HepG2 (cell line): ENCODE measurements around the gene CCDC116. TPM values are rescaled to one million over a fixed set of nuclear protein-coding genes. Genes with fewer than 3 reads are reported as not detected.

Experiments
- BORCS8-MEF2B ChIP-seq: sonication (generic); formaldehyde crosslinking; IDR thresholded peaks from 2 replicates; pipeline ENCODE4 v1.8.0; 2022; ENCODE audit warnings: mild to moderate bottlenecking, missing genetic modification reagents
- CHD2 ChIP-seq: IDR thresholded peaks from 2 replicates; pipeline ENCODE4 v1.6.1; 2011; ENCODE audit warnings: low read depth, low read length, improper control_type of control experiment
- DPF2 ChIP-seq: sonication (generic); formaldehyde crosslinking; IDR thresholded peaks from 2 replicates; pipeline ENCODE4 v1.4.0; 2020; ENCODE audit warnings: mild to moderate bottlenecking, low read depth, missing genetic modification reagents, borderline replicate concordance
- ETV5 ChIP-seq: IDR thresholded peaks from 2 replicates; pipeline ENCODE4 v1.6.1; 2018; ENCODE audit warnings: missing biosample characterization, missing genetic modification reagents, inconsistent platforms, borderline replicate concordance
- HNRNPH1 ChIP-seq: fragments of 200-400 bp; formaldehyde crosslinking; optimal IDR thresholded peaks from 2 replicates; pipeline ENCODE3; 2017; ENCODE audit warnings: mild to moderate bottlenecking, low read depth, low read length
- KLF11 ChIP-seq: IDR thresholded peaks from 2 replicates; pipeline ENCODE4 v1.6.1; 2016; ENCODE audit warnings: missing compliant biosample characterization
- NBN ChIP-seq: fragments of 450-650 bp; conservative IDR thresholded peaks from 2 replicates; pipeline ENCODE4 v1.6.1; 2017
- ONECUT2 ChIP-seq: sonication (generic); formaldehyde crosslinking; IDR thresholded peaks from 2 replicates; pipeline ENCODE4 v1.4.0; 2020; ENCODE audit warnings: missing genetic modification reagents
- POLR2G ChIP-seq: fragments of 200-400 bp; formaldehyde crosslinking; IDR thresholded peaks from 2 replicates; pipeline ENCODE4 v1.6.1; 2018; ENCODE audit warnings: mild to moderate bottlenecking, low read depth, low read length, moderate library complexity
- SAFB2 ChIP-seq: sonication (generic); formaldehyde crosslinking; IDR thresholded peaks from 2 replicates; pipeline ENCODE4 v1.5.1; 2020; ENCODE audit warnings: missing genetic modification reagents, low read depth, mild to moderate bottlenecking, borderline replicate concordance
- ZNF180 ChIP-seq: sonication (generic); formaldehyde crosslinking; IDR thresholded peaks from 2 replicates; pipeline ENCODE4 v1.4.0; 2020; ENCODE audit warnings: low read depth, missing genetic modification reagents, borderline replicate concordance
- ZNF441 ChIP-seq: sonication (generic); formaldehyde crosslinking; IDR thresholded peaks from 2 replicates; pipeline ENCODE4 v1.7.0; 2021; ENCODE audit warnings: missing genetic modification reagents, borderline replicate concordance
- polyA plus RNA-seq, 8 experiments: library from polyadenylated mRNA; depleted of rRNA in 3 of 8; stranded (reverse) in 7 of 8; unstranded in 1 of 8; fragments of >200 nt; fragmentation: Illumina TruSeq in 4 of 8; extraction: Trizol in 4 of 8; gene quantifications; 2 replicates each; pipeline versions ENCODE4 v1.2.1 to v1.2.3, GENCODE V29; 2011 to 2016; ENCODE audit warnings: low read depth in 4 of 8, missing spikeins in 1 of 8, mixed read lengths in 1 of 8; ENCODE audit not compliant: insufficient read depth in 1 of 8
- total RNA-seq, 5 experiments: library from RNA; depleted of rRNA; stranded (reverse); fragments of >200 nt; fragmentation: Illumina TruSeq; extraction: Trizol; gene quantifications; 2 replicates each; pipeline ENCODE4 v1.2.3, GENCODE V29; 2016; ENCODE audit warnings: low read depth in 1 of 5
- TF ChIP-seq, protein P1 (sequence below): sonication (generic); formaldehyde crosslinking; IDR thresholded peaks from 2 replicates; pipeline ENCODE4 v1.4.0; 2020; ENCODE audit warnings: mild to moderate bottlenecking, missing genetic modification reagents
- TF ChIP-seq, protein P2 (sequence below): sonication (generic); formaldehyde crosslinking; IDR thresholded peaks from 2 replicates; pipeline ENCODE4 v1.8.1; 2023; ENCODE audit warnings: missing genetic modification reagents, inconsistent platforms, borderline replicate concordance
- TF ChIP-seq, protein P3 (sequence below): fragments of 450-650 bp; IDR thresholded peaks from 2 replicates; pipeline ENCODE4 v1.6.1; 2017; ENCODE audit warnings: mild to moderate bottlenecking
- TF ChIP-seq, protein P4 (sequence below): sonication (generic); formaldehyde crosslinking; IDR thresholded peaks from 2 replicates; pipeline ENCODE4 v1.9.0; 2021; ENCODE audit warnings: missing genetic modification reagents, borderline replicate concordance
- TF ChIP-seq, protein P5 (sequence below): IDR thresholded peaks from 2 replicates; pipeline ENCODE4 v1.6.1; 2016; ENCODE audit warnings: missing compliant biosample characterization, missing genetic modification reagents, borderline replicate concordance
- TF ChIP-seq, protein P6 (sequence below): sonication (generic); formaldehyde crosslinking; IDR thresholded peaks from 2 replicates; pipeline ENCODE4 v1.4.0; 2020; ENCODE audit warnings: mild to moderate bottlenecking, low read depth, missing genetic modification reagents

Gene CCDC116
- total and polyA plus RNA-seq, 2 of the 13 experiments (the other 11 are each of a cell fraction or from before 2014, with no cell fraction given): 0.15 to 0.33 TPM

DNA sequence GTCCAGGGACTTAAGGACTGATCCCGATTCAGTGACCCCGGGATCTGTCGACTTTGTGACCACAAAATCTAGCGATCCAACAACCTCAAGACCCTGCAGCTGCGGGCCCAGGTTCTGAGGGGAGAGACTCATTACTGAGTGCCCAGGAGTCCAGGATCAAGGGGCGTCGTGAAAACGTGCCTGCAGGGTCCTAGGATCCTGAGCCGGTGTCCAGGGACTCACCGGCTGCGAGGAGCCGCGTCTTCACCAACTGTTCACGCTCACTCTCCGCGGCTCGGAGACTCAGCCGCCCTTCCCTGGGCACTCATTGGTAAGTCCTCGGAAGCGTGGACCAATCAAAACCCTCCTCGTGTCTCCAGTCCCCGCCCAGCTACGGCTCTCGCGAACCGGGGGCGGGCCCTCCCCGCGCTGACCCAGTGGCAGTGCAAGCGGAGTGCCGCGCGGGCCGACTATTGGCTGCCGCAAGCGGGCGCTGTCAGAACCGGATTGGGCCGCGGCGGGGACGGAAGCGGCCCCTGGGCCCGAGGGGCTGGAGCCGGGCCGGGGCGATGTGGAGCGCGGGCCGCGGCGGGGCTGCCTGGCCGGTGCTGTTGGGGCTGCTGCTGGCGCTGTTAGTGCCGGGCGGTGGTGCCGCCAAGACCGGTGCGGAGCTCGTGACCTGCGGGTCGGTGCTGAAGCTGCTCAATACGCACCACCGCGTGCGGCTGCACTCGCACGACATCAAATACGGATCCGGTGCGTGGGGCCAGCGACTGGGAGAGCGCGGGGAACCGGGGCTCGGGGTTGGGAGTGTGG is 9.4 kb downstream of the CCDC116 start, which contains the start of gene SDF2L1 (continued):
- TF ChIP-seq, protein P1, sequence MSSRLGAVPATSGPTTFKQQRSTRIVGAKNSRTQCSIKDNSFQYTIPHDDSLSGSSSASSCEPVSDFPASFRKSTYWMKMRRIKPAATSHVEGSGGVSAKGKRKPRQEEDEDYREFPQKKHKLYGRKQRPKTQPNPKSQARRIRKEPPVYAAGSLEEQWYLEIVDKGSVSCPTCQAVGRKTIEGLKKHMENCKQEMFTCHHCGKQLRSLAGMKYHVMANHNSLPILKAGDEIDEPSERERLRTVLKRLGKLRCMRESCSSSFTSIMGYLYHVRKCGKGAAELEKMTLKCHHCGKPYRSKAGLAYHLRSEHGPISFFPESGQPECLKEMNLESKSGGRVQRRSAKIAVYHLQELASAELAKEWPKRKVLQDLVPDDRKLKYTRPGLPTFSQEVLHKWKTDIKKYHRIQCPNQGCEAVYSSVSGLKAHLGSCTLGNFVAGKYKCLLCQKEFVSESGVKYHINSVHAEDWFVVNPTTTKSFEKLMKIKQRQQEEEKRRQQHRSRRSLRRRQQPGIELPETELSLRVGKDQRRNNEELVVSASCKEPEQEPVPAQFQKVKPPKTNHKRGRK (CRISPR knock-in tag): no peak
- peak; percentile 18; the same call in 1 of the 2 replicates for TF ChIP-seq BORCS8-MEF2B (CRISPR knock-in tag)
- TF ChIP-seq, protein P2, sequence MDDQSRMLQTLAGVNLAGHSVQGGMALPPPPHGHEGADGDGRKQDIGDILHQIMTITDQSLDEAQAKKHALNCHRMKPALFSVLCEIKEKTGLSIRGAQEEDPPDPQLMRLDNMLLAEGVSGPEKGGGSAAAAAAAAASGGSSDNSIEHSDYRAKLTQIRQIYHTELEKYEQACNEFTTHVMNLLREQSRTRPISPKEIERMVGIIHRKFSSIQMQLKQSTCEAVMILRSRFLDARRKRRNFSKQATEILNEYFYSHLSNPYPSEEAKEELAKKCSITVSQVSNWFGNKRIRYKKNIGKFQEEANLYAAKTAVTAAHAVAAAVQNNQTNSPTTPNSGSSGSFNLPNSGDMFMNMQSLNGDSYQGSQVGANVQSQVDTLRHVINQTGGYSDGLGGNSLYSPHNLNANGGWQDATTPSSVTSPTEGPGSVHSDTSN (CRISPR knock-in tag): no peak
- peak; percentile 74; the same call in 1 of the 2 replicates for TF ChIP-seq CHD2
- TF ChIP-seq DPF2 (CRISPR knock-in tag): no peak
- no peak for TF ChIP-seq ZNF441 (CRISPR knock-in tag)
- no peak for TF ChIP-seq NBN
- TF ChIP-seq ZNF180 (CRISPR knock-in tag): no peak
- TF ChIP-seq, protein P3, sequence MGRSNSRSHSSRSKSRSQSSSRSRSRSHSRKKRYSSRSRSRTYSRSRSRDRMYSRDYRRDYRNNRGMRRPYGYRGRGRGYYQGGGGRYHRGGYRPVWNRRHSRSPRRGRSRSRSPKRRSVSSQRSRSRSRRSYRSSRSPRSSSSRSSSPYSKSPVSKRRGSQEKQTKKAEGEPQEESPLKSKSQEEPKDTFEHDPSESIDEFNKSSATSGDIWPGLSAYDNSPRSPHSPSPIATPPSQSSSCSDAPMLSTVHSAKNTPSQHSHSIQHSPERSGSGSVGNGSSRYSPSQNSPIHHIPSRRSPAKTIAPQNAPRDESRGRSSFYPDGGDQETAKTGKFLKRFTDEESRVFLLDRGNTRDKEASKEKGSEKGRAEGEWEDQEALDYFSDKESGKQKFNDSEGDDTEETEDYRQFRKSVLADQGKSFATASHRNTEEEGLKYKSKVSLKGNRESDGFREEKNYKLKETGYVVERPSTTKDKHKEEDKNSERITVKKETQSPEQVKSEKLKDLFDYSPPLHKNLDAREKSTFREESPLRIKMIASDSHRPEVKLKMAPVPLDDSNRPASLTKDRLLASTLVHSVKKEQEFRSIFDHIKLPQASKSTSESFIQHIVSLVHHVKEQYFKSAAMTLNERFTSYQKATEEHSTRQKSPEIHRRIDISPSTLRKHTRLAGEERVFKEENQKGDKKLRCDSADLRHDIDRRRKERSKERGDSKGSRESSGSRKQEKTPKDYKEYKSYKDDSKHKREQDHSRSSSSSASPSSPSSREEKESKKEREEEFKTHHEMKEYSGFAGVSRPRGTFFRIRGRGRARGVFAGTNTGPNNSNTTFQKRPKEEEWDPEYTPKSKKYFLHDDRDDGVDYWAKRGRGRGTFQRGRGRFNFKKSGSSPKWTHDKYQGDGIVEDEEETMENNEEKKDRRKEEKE: no peak
- no peak; the same call in none of the 2 replicates for TF ChIP-seq ETV5 (CRISPR knock-in tag)
- no peak for TF ChIP-seq KLF11 (CRISPR knock-in tag)
- TF ChIP-seq, protein P4, sequence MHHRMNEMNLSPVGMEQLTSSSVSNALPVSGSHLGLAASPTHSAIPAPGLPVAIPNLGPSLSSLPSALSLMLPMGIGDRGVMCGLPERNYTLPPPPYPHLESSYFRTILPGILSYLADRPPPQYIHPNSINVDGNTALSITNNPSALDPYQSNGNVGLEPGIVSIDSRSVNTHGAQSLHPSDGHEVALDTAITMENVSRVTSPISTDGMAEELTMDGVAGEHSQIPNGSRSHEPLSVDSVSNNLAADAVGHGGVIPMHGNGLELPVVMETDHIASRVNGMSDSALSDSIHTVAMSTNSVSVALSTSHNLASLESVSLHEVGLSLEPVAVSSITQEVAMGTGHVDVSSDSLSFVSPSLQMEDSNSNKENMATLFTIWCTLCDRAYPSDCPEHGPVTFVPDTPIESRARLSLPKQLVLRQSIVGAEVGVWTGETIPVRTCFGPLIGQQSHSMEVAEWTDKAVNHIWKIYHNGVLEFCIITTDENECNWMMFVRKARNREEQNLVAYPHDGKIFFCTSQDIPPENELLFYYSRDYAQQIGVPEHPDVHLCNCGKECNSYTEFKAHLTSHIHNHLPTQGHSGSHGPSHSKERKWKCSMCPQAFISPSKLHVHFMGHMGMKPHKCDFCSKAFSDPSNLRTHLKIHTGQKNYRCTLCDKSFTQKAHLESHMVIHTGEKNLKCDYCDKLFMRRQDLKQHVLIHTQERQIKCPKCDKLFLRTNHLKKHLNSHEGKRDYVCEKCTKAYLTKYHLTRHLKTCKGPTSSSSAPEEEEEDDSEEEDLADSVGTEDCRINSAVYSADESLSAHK (CRISPR knock-in tag): no peak
- TF ChIP-seq, protein P5, sequence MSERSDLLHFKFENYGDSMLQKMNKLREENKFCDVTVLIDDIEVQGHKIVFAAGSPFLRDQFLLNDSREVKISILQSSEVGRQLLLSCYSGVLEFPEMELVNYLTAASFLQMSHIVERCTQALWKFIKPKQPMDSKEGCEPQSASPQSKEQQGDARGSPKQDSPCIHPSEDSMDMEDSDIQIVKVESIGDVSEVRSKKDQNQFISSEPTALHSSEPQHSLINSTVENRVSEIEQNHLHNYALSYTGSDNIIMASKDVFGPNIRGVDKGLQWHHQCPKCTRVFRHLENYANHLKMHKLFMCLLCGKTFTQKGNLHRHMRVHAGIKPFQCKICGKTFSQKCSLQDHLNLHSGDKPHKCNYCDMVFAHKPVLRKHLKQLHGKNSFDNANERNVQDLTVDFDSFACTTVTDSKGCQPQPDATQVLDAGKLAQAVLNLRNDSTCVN (CRISPR knock-in tag): no peak
- TF ChIP-seq SAFB2: no peak
- TF ChIP-seq HNRNPH1: no peak
- peak; percentile 77 for TF ChIP-seq POLR2G
- no peak for TF ChIP-seq ONECUT2 (CRISPR knock-in tag)
- TF ChIP-seq, protein P6, sequence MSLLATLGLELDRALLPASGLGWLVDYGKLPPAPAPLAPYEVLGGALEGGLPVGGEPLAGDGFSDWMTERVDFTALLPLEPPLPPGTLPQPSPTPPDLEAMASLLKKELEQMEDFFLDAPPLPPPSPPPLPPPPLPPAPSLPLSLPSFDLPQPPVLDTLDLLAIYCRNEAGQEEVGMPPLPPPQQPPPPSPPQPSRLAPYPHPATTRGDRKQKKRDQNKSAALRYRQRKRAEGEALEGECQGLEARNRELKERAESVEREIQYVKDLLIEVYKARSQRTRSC: no peak
